Heart left ventricle (tissue), 16 donors: ENCODE results near the gene SLC4A2. TPM values are rescaled to one million over a fixed set of nuclear protein-coding genes. Genes with fewer than 3 reads are reported as not detected.
A peak's percentile ranks its signal among the peaks of the same experiment; 100 is the strongest.

ENCODE experiments used
- ATAC-seq, 4 donors: fragments of 200-7000 bp; cut with Tn5 transposase; one replicate each; pipeline ENCODE4 v1.9.1; 2020 to 2022; ENCODE audit warnings: moderate library complexity in 4 of 4, mild to moderate bottlenecking in 3 of 4, moderate number of reproducible peaks in 1 of 4
- DNase-seq, 5 donors: peaks; one replicate each; pipeline ENCODE4 v3.0.0-alpha.2; 2020
- H3K27ac ChIP-seq, 12 donors: fragments of 200-600 bp; sonication (generic) in 4 of 12; one replicate each; pipeline versions ENCODE4 v1.5.0 to v1.8.0; 2016 to 2022; ENCODE audit warnings: mild to moderate bottlenecking in 2 of 12
- H3K27me3 ChIP-seq, 9 donors: fragments of 200-600 bp; sonication (generic) in 2 of 9; one replicate each; pipeline versions ENCODE4 v1.5.1 to v1.8.0; 2016 to 2022; ENCODE audit warnings: mild to moderate bottlenecking in 3 of 9
- H3K36me3 ChIP-seq, 9 donors: fragments of 200-600 bp; sonication (generic) in 2 of 9; one replicate each; pipeline versions ENCODE4 v1.5.0 to v1.8.0; 2018 to 2022; ENCODE audit warnings: mild to moderate bottlenecking in 2 of 9
- H3K4me1 ChIP-seq, 12 donors: fragments of 200-600 bp; sonication (generic) in 4 of 12; one replicate each; pipeline versions ENCODE4 v1.5.0 to v1.8.0; 2016 to 2022; ENCODE audit warnings: mild to moderate bottlenecking in 3 of 12
- H3K4me3 ChIP-seq, 12 donors: fragments of 200-600 bp; sonication (generic) in 4 of 12; one replicate each; pipeline versions ENCODE4 v1.5.0 to v1.8.0; 2017 to 2022; ENCODE audit warnings: mild to moderate bottlenecking in 9 of 12, moderate library complexity in 4 of 12
- H3K9me3 ChIP-seq, 12 donors: fragments of 200-600 bp; sonication (generic) in 4 of 12; one replicate each; pipeline versions ENCODE4 v1.5.0 to v1.8.0; 2016 to 2022; ENCODE audit warnings: mild to moderate bottlenecking in 1 of 12
- CTCF ChIP-seq, 12 donors: fragments of 200-600 bp; sonication (generic) in 4 of 12; IDR thresholded peaks; one replicate each; pipeline versions ENCODE4 v1.5.0 to v1.8.0; 2018 to 2022; ENCODE audit warnings: antibody characterized with exemption in 12 of 12, mild to moderate bottlenecking in 5 of 12
- POLR2A ChIP-seq, 2 donors: fragments of 450-650 bp; IDR thresholded peaks; one replicate each; pipeline ENCODE4 v1.6.1; 2017; ENCODE audit warnings: antibody characterized with exemption in 2 of 2, mild to moderate bottlenecking in 2 of 2, moderate library complexity in 2 of 2
- WGBS, 4 donors: extraction: QIAGEN DNeasy Blood & Tissue Kit in 2 of 4; methylation state at CpG; one replicate each; pipeline versions ENCODE4 v1.1.5 to v1.1.7; 2013 to 2018; 5-methylcytosine and 5-hydroxymethylcytosine counted together
- intact Hi-C, 10 donors: fragments of 100-400 bp; cut with DNase I; formaldehyde crosslinking; loops; one replicate each; pipeline versions ENCODE4 v1.11.1 to v1.14.2; 2022
- polyA plus RNA-seq, 2 donors: library from polyadenylated mRNA; stranded (reverse); fragments of 200-250 nt; gene quantifications; one replicate each; pipeline ENCODE4 v1.2.3, GENCODE V29; 2013
- total RNA-seq, 9 donors: library from RNA; depleted of rRNA in 2 of 9; stranded (reverse); fragments of >200 nt in 2 of 9; fragmentation: NEBNext Ultra II Directional in 3 of 9; extraction: Animal tissue kit (Norgen Biotek cat#: 25700) in 3 of 9; gene quantifications; one replicate each; pipeline versions ENCODE4 v1.1.0 to v1.2.4, GENCODE V29; 2016 to 2023
- donor health status: ischemic (EF 13 %, LVEDD 7.1; RV severe dilation, severe dysfunction).
- donor health status: healthy with polysubstance abuse.
- donor health status: DM: no; HTN: yes; CAD: no.
- donor health status: DM: no; HTN: no; CAD: no.
- donor health status: ischemic (EF 25% LVEDD 6.9; RV normal size, moderate dysfunction).
- donor health status: ischemic (EF 25% LVEDD 5.7; RV mildly dilated, moderate dysfunction).
- donor health status: healthy.
- donor health status: DM: yes; HTN: yes; CAD: no.
- donor health status: ischemic (EF 35%, LVEDD 5.7; RV mildly dilated, moderate dysfunction).
- donor health status: nonischemic (EF 11% LVEDD 7.7; RV severe dilation, severe dysfunction).
- donor health status: DM: yes; HTN: yes; CAD: no.
- donor health status: PGD.
- donor health status: ischemic (EF 29% LVEDD 5.4; RV normal size, mild dysfunction).
- donor health status: nonischemic (EF 23%, LVEDD 6.1; RV moderate dilation, normal function).

Gene SLC4A2
- total and polyA plus RNA-seq, 11 donors: 44.1 to 113 (median 68.3) TPM

GRCh38 chr7:151074817-151075661 lies 15.7 kb downstream of the SLC4A2 start:
- peaks cover 0 to 74% (median 65%) of the 10 kb centered on the region in 9 donors for H3K36me3 ChIP-seq

GRCh38 chr7:151075662-151075971 lies 16.2 kb downstream of the SLC4A2 start:
- ATAC-seq (no peak), DNase-seq (no peak)
- WGBS, 4 donors: 82 to 89% (median 84%) methylated on average over 5 to 7 of the region's 7 CpGs
- no peak overlapping the region for H3K4me3 ChIP-seq
- H3K9me3 ChIP-seq: no peaks in the 10 kb centered on the region
- peaks cover 0 to 68% (median 59%) of the 10 kb centered on the region in 9 donors for H3K36me3 ChIP-seq
- intact Hi-C loops: no loop called here
- no peak overlapping the region for H3K27ac ChIP-seq
- no peaks in the 10 kb centered on the region for H3K27me3 ChIP-seq
- peaks cover 6 to 40% (median 27%) of the 10 kb centered on the region in 12 donors for H3K4me1 ChIP-seq
- no peak for TF ChIP-seq POLR2A (IDR thresholded peaks at IDR 0.05)
- no peak for TF ChIP-seq CTCF (IDR thresholded peaks at IDR 0.05)

More at GRCh38 chr7:151074817-151075661, 15.7 kb downstream of the SLC4A2 start:
- Histone ChIP-seq H3K4me3 (no peak overlapping the region), H3K27me3 (no peaks in the 10 kb centered on the region), H3K9me3 (no peaks in the 10 kb centered on the region), H3K4me1 (peaks cover 6 to 40% (median 27%) of the 10 kb centered on the region in 12 donors), H3K27ac (no peak overlapping the region)
- ATAC-seq (no peak), DNase-seq (no peak)
- WGBS, 4 donors: 92 to 94% (median 93%) methylated on average over 21 to 26 of the region's 26 CpGs
- TF ChIP-seq POLR2A (IDR thresholded peaks at IDR 0.05): no peak
- intact Hi-C loops: no loop called here

GRCh38 chr7:151075978-151076426 lies 16.6 kb downstream of the SLC4A2 start:
- no peak for ATAC-seq
- no peaks in the 10 kb centered on the region for H3K9me3 ChIP-seq
- H3K36me3 ChIP-seq: peaks cover 0 to 64% (median 55%) of the 10 kb centered on the region in 9 donors

GRCh38 chr7:151076863-151077704 lies 17.7 kb downstream of the SLC4A2 start:
- 62 to 70% (median 68%) methylated on average over 21 to 33 of the region's 33 CpGs for WGBS, 4 donors
- peak in 2 of 5 donors; percentile 57 for DNase-seq
- ATAC-seq: peak in 1 of 4 donors; percentile 1
- Histone ChIP-seq H3K4me3 (no peak overlapping the region), H3K4me1 (peaks cover 13 to 53% (median 39%) of the 10 kb centered on the region in 12 donors), H3K36me3 (peaks cover 0 to 53% (median 44%) of the 10 kb centered on the region in 9 donors), H3K27me3 (no peaks in the 10 kb centered on the region), H3K9me3 (no peaks in the 10 kb centered on the region), H3K27ac (peak overlapping the region in 10 of 12 donors; percentile 20 to 63 (median 48))
- intact Hi-C loops: no loop called here
- TF ChIP-seq CTCF (IDR thresholded peaks at IDR 0.05): peak in 3 of 12 donors; percentile 11 to 23 (median 20)
- no peak for TF ChIP-seq POLR2A (IDR thresholded peaks at IDR 0.05)

More at GRCh38 chr7:151075978-151076426, 16.6 kb downstream of the SLC4A2 start:
- DNase-seq: no peak
- Histone ChIP-seq H3K4me1 (peaks cover 6 to 42% (median 29%) of the 10 kb centered on the region in 12 donors), H3K27ac (no peak overlapping the region), H3K4me3 (no peak overlapping the region), H3K27me3 (no peaks in the 10 kb centered on the region)
- intact Hi-C loops: no loop called here
- TF ChIP-seq CTCF (IDR thresholded peaks at IDR 0.05) (no peak), POLR2A (IDR thresholded peaks at IDR 0.05) (no peak)
- WGBS, 4 donors: 77 to 83% (median 81%) methylated on average over 22 of the region's 22 CpGs
